ENCODE results near the gene ZNF511.

- no peak for TF ChIP-seq POLR2A (IDR thresholded peaks at IDR 0.05; ENCODE audit: low read length)
- TF ChIP-seq GATA1 (IDR thresholded peaks at IDR 0.05; ENCODE audit: low read depth, low read length): no peak
These were observed 36.3 kb upstream of the ZNF511 start for GRCh38 chr10:133272301-133272963.
